HG02884 (cell line): Measurements from ENCODE around the gene CTXND1.
"Not testable (repeated sequence)": the region's sequence is repeated elsewhere in the genome, so short reads cannot be mapped to it uniquely, and the experiment has no call there.

ENCODE experiments used
- ATAC-seq: cut with Tn5 transposase; IDR thresholded peaks from one replicate; pipeline ENCODE4 v1.9.1; 2021; ENCODE audit warnings: mild to moderate bottlenecking, moderate library complexity; ENCODE audit not compliant: unreplicated experiment

Gene CTXND1

DNA sequence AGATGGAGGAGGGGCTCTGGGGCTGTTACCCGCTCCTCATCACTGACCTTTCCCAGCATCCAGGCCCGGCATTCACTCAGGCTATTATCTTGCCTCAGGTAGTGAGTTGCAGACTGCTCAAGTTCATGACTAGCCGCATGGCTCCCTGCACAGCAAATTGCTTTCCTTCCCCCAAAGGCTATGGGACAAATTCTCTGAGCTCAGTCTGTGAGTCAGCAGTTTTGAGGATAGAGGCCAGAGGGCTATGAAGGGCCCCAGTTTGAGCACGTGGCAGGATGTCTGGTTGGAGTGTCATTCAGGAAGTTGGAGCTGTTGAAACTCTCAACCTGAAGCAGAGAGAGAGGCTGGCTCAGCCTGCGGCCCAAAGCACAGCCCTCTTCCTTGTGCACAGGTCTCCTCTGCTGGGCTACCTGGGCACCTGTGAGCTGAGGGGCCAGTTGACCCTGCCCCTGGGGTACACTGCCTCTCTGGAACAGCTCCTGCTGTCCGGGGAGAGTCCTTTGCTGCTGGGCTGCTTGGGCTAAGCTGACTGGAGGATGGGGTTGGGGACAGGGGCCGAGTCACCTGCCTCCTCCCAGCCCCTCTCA, 91.3 kb downstream of the CTXND1 start:
- ATAC-seq: peak; percentile 77

DNA sequence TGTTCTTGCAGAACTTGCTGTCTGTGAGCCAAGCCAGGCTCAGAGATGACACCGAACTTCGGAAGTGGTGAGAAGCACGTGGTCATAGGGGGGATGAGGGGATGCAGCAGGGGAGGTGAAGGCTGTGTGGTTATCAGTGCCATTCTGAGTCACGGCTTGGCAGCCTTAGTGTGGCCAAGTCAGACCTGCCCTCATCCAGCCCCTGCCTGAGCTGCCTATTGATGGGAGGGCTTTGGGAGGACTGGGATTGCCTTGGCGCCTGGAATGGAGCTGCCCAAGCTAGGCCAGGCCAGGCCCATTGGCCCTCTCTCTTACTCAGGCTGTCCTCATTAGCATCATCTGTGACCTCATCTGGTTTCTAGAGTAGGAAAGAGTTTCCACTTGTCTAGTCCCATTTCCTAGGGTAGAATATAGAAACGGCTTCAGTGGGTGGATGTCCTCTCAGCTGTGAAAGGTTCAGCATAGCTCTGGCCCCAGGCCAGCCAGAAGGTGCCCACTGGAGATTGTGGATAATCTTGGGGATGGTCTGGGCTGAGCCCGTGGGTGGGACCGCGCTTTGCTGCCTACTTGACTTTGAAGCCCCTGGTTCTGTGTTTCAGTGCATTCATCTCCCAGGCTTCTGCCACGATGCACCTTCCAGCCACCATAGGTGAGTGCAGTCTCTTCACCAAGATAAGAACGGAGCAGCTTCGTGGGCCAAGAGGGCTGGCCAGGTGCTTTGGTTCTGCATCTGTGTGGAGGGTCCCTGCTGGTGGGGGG, 92.0 kb downstream of the CTXND1 start:
- ATAC-seq: no peak

DNA sequence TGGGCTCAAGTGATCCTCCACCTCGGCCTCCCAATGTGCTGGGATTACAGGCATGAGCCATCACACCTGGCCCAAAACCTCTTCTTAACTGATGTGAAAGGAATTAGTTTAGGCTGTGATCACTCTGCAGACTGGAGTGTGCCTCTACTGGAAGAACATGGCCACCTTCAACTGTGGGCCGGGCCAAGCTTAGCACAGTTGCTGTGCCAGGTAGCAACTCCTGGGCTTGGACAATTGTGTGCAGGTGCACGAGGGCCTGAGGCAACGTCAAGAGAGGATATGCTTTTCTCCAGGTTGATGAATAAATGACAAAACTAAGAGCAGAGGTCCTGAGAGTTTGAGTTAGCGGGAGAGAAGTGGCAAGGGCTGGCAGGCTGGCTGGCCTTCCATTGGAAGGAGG, 92.7 kb downstream of the CTXND1 start:
- ATAC-seq: no peak

- no peak for ATAC-seq
Measured at GRCh38 chr15:80157215-80157614, 94.8 kb downstream of the CTXND1 start.

DNA sequence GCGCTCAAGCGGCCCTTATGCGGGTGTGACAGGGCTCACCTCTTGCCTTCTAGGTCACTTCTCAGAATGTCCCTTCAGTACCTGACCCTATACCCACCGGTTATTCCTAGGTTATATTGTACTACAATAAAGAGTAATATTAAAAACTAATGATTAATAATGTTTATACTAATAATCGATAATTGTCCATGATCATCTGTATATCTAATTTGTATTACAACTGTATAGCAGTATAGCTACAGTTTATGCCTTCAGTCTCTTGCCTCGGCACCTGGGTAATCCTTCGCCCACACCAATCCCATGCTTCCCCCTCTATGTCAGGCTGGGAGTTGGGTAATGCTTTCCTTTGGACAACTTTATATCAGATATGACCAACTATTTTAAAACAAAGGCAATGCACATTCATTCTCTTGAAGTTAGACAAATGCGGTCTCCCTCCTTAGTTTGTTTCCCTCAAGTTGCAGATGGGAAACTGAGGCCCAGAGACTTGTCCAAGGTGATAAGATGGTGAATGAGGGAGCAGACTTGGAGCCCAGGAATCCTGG, 95.8 kb downstream of the CTXND1 start:
- ATAC-seq: no peak

GRCh38 chr15:80155378-80156175, 96.4 kb downstream of the CTXND1 start:
- ATAC-seq: not testable (repeated sequence)

- ATAC-seq: no peak
Measured at GRCh38 chr15:80155001-80155377, 97.0 kb downstream of the CTXND1 start.

DNA sequence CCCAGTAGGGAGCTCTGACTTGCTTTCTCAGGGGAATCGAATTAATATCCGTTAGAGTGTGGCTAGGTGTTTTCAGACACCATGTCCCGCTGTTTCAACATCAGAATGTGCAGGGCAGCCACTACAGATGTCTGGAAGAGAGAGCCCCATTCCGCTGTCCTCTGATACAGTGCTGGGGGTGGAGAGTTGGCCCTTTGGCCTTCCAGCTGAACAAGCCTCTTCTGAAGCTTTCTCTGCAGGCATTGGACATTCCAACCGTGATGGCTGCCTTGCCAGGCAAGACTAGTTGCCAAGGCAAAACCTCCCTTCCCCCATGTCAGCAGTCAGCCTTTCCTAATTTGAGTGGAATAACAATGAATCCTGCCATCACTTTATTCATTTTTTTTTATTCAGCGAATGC, 97.7 kb downstream of the CTXND1 start:
- ATAC-seq: no peak

GRCh38 chr15:80153900-80154299, 98.1 kb downstream of the CTXND1 start:
- ATAC-seq: no peak

DNA sequence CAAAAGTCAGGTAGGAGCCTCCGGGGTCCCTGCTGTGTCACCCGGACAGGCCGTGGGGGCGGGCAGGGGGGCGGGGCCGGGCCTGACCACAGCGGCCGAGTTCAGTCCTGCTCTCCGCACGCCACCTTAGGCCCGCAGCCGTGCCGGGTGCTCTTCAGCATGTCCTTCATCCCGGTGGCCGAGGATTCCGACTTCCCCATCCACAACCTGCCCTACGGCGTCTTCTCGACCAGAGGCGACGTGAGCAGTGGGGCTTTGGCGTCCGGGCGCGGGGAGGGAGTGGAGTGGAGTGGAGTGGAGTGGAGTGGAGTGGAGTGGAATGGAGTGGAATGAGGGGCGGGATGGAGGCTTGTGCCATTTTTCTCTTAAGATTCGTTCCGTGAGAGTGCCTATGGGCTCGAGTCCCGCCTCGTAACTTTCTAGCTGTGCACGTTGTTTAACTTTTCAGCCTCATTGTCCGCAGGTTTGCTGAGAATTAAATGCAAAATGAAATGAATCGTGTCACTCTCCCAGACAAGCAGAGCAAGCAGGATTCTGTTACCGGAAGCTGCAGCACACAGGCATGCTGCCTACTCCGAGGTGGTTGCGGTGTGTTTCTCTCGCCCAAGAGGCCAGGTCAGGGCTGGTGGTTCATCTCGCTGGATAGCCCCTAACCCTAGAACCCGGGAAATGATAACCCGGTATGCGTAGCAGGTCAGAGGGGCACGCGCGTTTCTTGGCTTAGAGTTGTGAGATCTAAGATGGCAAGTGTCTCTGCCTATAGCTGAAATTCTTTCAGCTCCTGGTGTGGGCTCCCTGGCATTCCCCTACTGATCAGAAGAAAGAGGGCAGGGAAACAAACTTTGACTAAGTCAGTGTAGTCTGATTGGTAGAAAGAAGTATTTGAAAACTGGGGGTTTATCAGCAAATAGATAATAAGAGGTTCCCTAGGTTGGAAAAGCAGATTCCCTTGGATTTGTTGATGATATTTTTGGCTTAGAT, 98.8 kb downstream of the CTXND1 start, which contains the start of gene FAH:
Gene FAH, plus strand, starts transcription at position 104 of the 981 bp plus-strand sequence. Its CDS starts 56 bp downstream, at position 160.
- peak; percentile 31 for ATAC-seq

DNA sequence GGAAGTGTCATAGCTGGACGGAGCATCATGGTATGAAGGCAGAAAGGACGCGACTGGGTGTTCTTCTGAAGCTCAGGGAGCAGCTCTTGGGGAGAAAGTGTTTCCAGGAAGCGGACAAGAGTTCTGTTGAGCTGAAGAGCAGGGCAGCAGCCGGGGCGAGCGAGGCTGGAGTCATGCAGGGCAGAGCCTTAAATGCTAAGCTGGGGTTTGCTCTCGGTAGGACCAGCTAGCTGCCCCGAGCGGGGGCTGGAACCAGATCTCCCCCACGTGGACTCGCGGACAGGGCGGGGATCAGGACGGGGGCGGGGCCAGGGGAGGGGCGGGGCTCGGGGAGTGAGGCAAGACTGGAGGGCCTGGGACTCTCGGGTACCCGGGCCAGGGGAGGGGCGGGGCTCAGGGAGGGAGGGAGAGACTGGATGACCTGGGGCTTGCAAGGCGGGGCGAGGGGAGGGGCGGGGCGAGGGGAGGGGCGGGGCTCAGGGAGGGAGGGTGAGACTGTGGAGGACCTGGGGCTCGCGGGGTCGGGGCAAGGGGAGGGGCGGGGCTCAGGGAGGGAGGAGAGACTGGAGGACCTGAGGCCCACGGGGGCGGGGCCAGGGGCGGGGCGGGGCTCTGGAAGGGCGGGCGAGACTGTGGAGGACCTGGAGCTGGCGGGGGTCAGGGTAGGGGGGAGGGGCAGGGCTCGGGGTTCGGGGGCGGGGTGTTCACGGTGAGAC, 99.7 kb downstream of the CTXND1 start:
- ATAC-seq: peak; percentile 58

- no peak for ATAC-seq
Measured at GRCh38 chr15:80151576-80151975, 100.4 kb downstream of the CTXND1 start.

DNA sequence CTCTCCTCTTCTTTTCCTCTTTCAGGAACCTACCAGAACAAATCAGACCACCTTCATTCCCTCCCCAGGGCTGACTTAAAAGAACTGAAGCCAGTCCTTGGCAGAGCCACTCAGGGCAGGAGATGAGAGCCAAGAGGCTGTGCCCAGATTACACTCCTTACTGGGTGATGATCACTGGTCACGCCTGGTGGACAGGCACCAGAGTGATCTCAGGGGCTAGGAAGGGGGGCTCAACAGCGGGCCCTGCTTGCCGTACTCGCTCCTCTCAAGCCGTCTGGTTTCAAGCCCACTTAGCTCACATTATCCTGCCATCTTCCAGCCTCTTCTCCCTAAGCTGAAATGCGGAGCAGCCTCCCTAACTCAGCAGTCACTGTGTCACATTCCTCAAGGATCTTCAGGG, 100.9 kb downstream of the CTXND1 start:
- ATAC-seq: no peak
